Measurements from ENCODE around the gene TP53BP1. TPM values are rescaled to one million over a fixed set of nuclear protein-coding genes. Genes with fewer than 3 reads are reported as not detected.
A peak's percentile ranks its signal among the peaks of the same experiment; 100 is the strongest.

Gene TP53BP1
- total and polyA plus RNA-seq, 12 donors, result 11.2 to 35.2 (median 29.0) TPM

DNA sequence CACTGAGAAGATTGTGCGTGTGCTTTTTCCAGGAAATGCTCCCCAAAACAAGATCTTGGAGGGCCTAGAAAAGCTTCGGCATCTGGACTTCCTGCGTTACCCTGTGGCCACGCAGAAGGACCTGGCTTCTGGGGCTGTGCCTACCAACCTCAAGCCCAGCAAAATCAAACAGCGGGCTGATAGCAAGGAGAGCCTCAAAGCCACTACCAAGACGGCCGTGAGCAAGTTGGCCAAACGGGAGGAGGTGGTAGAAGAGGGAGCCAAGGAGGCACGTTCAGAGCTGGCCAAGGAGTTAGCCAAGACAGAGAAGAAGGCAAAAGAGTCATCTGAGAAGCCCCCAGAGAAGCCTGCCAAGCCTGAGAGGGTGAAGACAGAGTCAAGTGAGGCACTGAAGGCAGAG is 29.3 kb upstream of the TP53BP1 start:
- no peaks in the 10 kb centered on the region for H3K9me3 ChIP-seq
- TF ChIP-seq, protein P1, sequence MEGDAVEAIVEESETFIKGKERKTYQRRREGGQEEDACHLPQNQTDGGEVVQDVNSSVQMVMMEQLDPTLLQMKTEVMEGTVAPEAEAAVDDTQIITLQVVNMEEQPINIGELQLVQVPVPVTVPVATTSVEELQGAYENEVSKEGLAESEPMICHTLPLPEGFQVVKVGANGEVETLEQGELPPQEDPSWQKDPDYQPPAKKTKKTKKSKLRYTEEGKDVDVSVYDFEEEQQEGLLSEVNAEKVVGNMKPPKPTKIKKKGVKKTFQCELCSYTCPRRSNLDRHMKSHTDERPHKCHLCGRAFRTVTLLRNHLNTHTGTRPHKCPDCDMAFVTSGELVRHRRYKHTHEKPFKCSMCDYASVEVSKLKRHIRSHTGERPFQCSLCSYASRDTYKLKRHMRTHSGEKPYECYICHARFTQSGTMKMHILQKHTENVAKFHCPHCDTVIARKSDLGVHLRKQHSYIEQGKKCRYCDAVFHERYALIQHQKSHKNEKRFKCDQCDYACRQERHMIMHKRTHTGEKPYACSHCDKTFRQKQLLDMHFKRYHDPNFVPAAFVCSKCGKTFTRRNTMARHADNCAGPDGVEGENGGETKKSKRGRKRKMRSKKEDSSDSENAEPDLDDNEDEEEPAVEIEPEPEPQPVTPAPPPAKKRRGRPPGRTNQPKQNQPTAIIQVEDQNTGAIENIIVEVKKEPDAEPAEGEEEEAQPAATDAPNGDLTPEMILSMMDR (IDR thresholded peaks at IDR 0.05), result no peak

DNA sequence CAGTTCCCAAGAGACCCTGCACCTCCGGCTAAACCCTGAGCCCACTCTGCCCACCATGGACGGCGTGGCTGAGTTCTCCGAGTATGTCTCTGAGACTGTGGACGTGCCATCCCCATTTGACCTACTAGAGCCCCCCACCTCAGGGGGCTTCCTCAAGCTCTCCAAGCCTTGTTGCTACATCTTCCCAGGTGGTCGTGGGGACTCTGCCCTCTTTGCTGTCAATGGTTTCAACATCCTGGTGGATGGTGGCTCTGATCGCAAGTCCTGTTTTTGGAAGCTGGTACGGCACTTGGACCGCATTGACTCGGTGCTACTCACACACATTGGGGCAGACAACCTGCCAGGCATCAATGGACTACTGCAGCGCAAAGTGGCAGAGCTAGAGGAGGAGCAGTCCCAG is 28.5 kb upstream of the TP53BP1 start:
- intact Hi-C loops (cut with DNase I), result no loop called here
- TF ChIP-seq, protein P1 (IDR thresholded peaks at IDR 0.05), result no peak
- Histone ChIP-seq H3K4me3 (no peak overlapping the region), H3K27me3 (peaks cover 0 to 28% (median 0%) of the 10 kb centered on the region in 7 donors), H3K36me3 (peaks cover 0 to 61% (median 47%) of the 10 kb centered on the region in 9 donors), H3K9me3 (no peaks in the 10 kb centered on the region), H3K27ac (no peak overlapping the region), H3K4me1 (peaks cover 3 to 26% (median 13%) of the 10 kb centered on the region in 9 donors)
- DNase-seq, result no peak
- ATAC-seq, result no peak
- WGBS, 2 donors, result 94 to 95% methylated on average over 11 of the region's 11 CpGs

More for the DNA sequence above, 29.3 kb upstream of the TP53BP1 start:
- Histone ChIP-seq H3K36me3 (peaks cover 0 to 70% (median 47%) of the 10 kb centered on the region in 9 donors), H3K27me3 (peaks cover 0 to 19% (median 0%) of the 10 kb centered on the region in 7 donors), H3K4me1 (peaks cover 0 to 18% (median 6%) of the 10 kb centered on the region in 9 donors), H3K27ac (no peak overlapping the region), H3K4me3 (no peak overlapping the region)
- DNase-seq (no peak), ATAC-seq (no peak)
- WGBS, 2 donors, result 86 to 92% methylated on average over 9 of the region's 9 CpGs
- intact Hi-C loops (cut with DNase I), result no loop called here

DNA sequence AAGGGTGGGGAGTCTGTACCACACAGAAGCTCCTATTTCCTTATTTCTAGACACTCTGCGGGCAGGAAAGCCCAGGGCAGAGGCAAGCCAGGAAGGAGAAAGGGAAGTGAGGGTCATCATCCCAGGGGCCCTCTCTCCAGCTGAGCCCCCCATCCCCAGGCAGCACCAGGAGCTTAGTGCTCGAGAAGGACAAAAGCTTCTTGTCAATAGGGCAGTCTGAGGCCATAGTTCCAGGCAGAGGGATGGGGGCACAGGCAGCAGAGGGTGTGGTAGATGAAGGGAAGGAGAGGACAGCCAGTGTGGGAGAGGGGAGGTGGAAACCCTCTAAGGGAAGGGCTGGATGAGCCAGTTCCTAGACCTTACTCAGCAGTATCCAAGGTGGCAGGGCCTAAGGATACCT is 27.2 kb upstream of the TP53BP1 start:
- 74 to 82% methylated on average over 2 of the region's 2 CpGs for WGBS, 2 donors
- peaks cover 0 to 29% (median 0%) of the 10 kb centered on the region in 7 donors for H3K27me3 ChIP-seq
- H3K36me3 ChIP-seq, result peaks cover 0 to 50% (median 45%) of the 10 kb centered on the region in 9 donors
- DNase-seq, result no peak
- intact Hi-C loops (cut with DNase I), result no loop called here
- H3K9me3 ChIP-seq, result no peaks in the 10 kb centered on the region
- no peak overlapping the region for H3K27ac ChIP-seq
- no peak for ATAC-seq
- H3K4me3 ChIP-seq, result no peak overlapping the region
- TF ChIP-seq, protein P1 (IDR thresholded peaks at IDR 0.05), result no peak
- peaks cover 5 to 39% (median 21%) of the 10 kb centered on the region in 9 donors for H3K4me1 ChIP-seq

DNA sequence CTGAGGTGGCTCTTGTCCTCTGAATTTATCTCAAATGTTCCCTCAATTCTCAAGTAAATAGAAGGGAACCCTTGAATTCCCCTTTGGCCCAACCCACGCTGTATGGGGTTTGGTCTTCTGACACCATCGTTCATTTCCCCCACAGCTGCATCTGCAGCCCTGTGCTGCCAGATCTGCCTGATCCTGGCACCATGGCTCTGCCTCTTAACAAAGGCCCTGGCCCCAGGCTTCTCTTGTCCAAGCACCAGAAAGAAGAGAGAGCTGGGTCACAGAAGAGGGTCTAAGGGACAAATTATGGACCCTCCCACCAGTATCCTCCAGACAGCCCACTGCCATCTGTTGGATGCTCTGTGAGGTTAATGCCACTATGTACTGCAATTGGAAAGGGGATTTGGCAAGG is 26.2 kb upstream of the TP53BP1 start:
- intact Hi-C loops (cut with DNase I), result loop anchor here in 4 of 10 donors (5.0 to 10.0 kb wide), 4 partner anchors 37 to 144 kb away; partner anchors contain the start of genes TUBGCP4 (in 1 of the 4) and ZSCAN29 (in 1 of the 4)
- peaks cover 0 to 29% (median 0%) of the 10 kb centered on the region in 7 donors for H3K27me3 ChIP-seq
- peak overlapping the region in 4 of 10 donors; percentile 5 to 89 (median 81) for H3K27ac ChIP-seq
- no peak for DNase-seq
- peak overlapping the region in 1 of 10 donors; percentile 65 for H3K4me3 ChIP-seq
- H3K4me1 ChIP-seq, result peaks cover 5 to 49% (median 28%) of the 10 kb centered on the region in 9 donors
- H3K9me3 ChIP-seq, result no peaks in the 10 kb centered on the region
- 69 to 80% methylated on average over 2 of the region's 2 CpGs for WGBS, 2 donors
- H3K36me3 ChIP-seq, result peaks cover 0 to 40% (median 35%) of the 10 kb centered on the region in 9 donors
- ATAC-seq, result no peak
- TF ChIP-seq, protein P1 (IDR thresholded peaks at IDR 0.05), result no peak

All from heart right ventricle (tissue), 16 donors.